Measurements from ENCODE around the gene CCDC28B. TPM values are rescaled to one million over a fixed set of nuclear protein-coding genes. Genes with fewer than 3 reads are reported as not detected.

Gene CCDC28B
- total and polyA plus RNA-seq, 2 of the 13 experiments (the other 11 are each of a cell fraction or from before 2014, with no cell fraction given), result 2.6 to 3.5 TPM

- TF ChIP-seq REST (IDR thresholded peaks at IDR 0.05; ENCODE audit: borderline replicate concordance in 1 of 2, low read depth in 1 of 2, low read length in 2 of 2), result no peak
- no peak for TF ChIP-seq SSRP1 (CRISPR knock-in tag; IDR thresholded peaks at IDR 0.05)
- TF ChIP-seq THYN1 (CRISPR knock-in tag; IDR thresholded peaks at IDR 0.05; ENCODE audit: borderline replicate concordance, low read depth), result no peak
- TF ChIP-seq CEBPG (CRISPR knock-in tag; IDR thresholded peaks at IDR 0.05), result peak; percentile 90
- no peak for TF ChIP-seq KAT2B (IDR thresholded peaks at IDR 0.05; ENCODE audit: borderline replicate concordance, low read depth, low read length)
- no peak for TF ChIP-seq JUND (CRISPR knock-in tag; IDR thresholded peaks at IDR 0.05)
- TF ChIP-seq, protein P1, sequence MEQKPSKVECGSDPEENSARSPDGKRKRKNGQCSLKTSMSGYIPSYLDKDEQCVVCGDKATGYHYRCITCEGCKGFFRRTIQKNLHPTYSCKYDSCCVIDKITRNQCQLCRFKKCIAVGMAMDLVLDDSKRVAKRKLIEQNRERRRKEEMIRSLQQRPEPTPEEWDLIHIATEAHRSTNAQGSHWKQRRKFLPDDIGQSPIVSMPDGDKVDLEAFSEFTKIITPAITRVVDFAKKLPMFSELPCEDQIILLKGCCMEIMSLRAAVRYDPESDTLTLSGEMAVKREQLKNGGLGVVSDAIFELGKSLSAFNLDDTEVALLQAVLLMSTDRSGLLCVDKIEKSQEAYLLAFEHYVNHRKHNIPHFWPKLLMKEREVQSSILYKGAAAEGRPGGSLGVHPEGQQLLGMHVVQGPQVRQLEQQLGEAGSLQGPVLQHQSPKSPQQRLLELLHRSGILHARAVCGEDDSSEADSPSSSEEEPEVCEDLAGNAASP (CRISPR knock-in tag; IDR thresholded peaks at IDR 0.05; ENCODE audit: borderline replicate concordance), result peak; percentile 35; the same call in 1 of the 2 replicates
- TF ChIP-seq, protein P2, sequence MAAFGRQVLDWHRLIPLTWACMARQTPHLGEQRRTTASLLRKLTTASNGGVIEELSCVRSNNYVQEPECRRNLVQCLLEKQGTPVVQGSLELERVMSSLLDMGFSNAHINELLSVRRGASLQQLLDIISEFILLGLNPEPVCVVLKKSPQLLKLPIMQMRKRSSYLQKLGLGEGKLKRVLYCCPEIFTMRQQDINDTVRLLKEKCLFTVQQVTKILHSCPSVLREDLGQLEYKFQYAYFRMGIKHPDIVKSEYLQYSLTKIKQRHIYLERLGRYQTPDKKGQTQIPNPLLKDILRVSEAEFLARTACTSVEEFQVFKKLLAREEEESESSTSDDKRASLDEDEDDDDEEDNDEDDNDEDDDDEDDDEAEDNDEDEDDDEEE (CRISPR knock-in tag; IDR thresholded peaks at IDR 0.05), result no peak
- TF ChIP-seq ZNF713 (CRISPR knock-in tag; IDR thresholded peaks at IDR 0.05), result no peak
- TF ChIP-seq ATF1 (CRISPR knock-in tag; IDR thresholded peaks at IDR 0.05), result 0 out of 2 replicates have a peak, but pooled peaks have one; percentile 25
- no peak for TF ChIP-seq NR1H2 (CRISPR knock-in tag; IDR thresholded peaks at IDR 0.05; ENCODE audit: borderline replicate concordance, low read depth)
- no peak for TF ChIP-seq ZNF230 (CRISPR knock-in tag; IDR thresholded peaks at IDR 0.05)
- no peak for TF ChIP-seq ZNF746 (CRISPR knock-in tag; IDR thresholded peaks at IDR 0.05)
- TF ChIP-seq ZNF432 (CRISPR knock-in tag; IDR thresholded peaks at IDR 0.05; ENCODE audit: borderline replicate concordance), result no peak
- TF ChIP-seq SETDB1 (CRISPR knock-in tag; IDR thresholded peaks at IDR 0.05; ENCODE audit: borderline replicate concordance), result no peak
- no peak for TF ChIP-seq U2AF2 (IDR thresholded peaks at IDR 0.05; ENCODE audit: low read depth, low read length)
- TF ChIP-seq PAF1 (CRISPR knock-in tag; IDR thresholded peaks at IDR 0.05), result no peak
- no peak for TF ChIP-seq SMYD3 (CRISPR knock-in tag; IDR thresholded peaks at IDR 0.05)
- no peak for TF ChIP-seq PBX3 (CRISPR knock-in tag; IDR thresholded peaks at IDR 0.05; ENCODE audit: borderline replicate concordance)
- TF ChIP-seq, protein P3, sequence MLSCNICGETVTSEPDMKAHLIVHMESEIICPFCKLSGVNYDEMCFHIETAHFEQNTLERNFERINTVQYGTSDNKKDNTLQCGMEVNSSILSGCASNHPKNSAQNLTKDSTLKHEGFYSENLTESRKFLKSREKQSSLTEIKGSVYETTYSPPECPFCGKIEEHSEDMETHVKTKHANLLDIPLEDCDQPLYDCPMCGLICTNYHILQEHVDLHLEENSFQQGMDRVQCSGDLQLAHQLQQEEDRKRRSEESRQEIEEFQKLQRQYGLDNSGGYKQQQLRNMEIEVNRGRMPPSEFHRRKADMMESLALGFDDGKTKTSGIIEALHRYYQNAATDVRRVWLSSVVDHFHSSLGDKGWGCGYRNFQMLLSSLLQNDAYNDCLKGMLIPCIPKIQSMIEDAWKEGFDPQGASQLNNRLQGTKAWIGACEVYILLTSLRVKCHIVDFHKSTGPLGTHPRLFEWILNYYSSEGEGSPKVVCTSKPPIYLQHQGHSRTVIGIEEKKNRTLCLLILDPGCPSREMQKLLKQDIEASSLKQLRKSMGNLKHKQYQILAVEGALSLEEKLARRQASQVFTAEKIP (CRISPR knock-in tag; IDR thresholded peaks at IDR 0.05; ENCODE audit: borderline replicate concordance), result no peak
- no peak for TF ChIP-seq ZNF790 (CRISPR knock-in tag; IDR thresholded peaks at IDR 0.05; ENCODE audit: borderline replicate concordance)
Measured at GRCh38 chr1:32178380-32179192, 21.8 kb upstream of the CCDC28B start (continued).
